SU-DHL-6 (cell line): ENCODE measurements around the gene CEP192.
A peak's percentile ranks its signal among the peaks of the same experiment; 100 is the strongest.
"Not testable (repeated sequence)": the region's sequence is repeated elsewhere in the genome, so short reads cannot be mapped to it uniquely, and the experiment has no call there.

ENCODE experiments used
- H2AFZ ChIP-seq: fragments of 200-600 bp; sonication (generic); 2 replicates; pipeline ENCODE4 v1.6.1; 2014; ENCODE audit warnings: low read depth, mild to moderate bottlenecking, moderate library complexity, mixed read lengths, antibody characterized with exemption, low read length; ENCODE audit not compliant: severe bottlenecking
- H3F3A ChIP-seq: fragments of 200-600 bp; shearing (Covaris generic); 2 replicates; pipeline ENCODE4 v1.6.0; 2016; ENCODE audit warnings: antibody characterized with exemption, mild to moderate bottlenecking; ENCODE audit not compliant: insufficient read depth
- H3K27ac ChIP-seq: fragments of 200-600 bp; sonication (generic); 2 replicates; pipeline ENCODE4 v1.5.1; 2016; ENCODE audit warnings: low read depth, mild to moderate bottlenecking, low read length, moderate library complexity, mixed read lengths
- H3K27me3 ChIP-seq: fragments of 200-600 bp; sonication (generic), shearing (Covaris generic); 2 replicates; pipeline ENCODE4 v1.6.0; 2014; ENCODE audit warnings: mild to moderate bottlenecking, low read length
- H3K36me3 ChIP-seq: fragments of 200-600 bp; sonication (generic); 2 replicates; pipeline ENCODE4 v1.6.1; 2014; ENCODE audit warnings: mild to moderate bottlenecking, low read length, mixed read lengths
- H3K4me2 ChIP-seq: fragments of 300-600, 200-600 bp; shearing (Covaris generic), sonication (generic); 2 replicates; pipeline ENCODE4 v1.6.0; 2014; ENCODE audit warnings: low read length, low read depth, mild to moderate bottlenecking; ENCODE audit not compliant: poor library complexity, severe bottlenecking
- H3K4me3 ChIP-seq: fragments of 200-600 bp; sonication (generic); 2 replicates; pipeline ENCODE4 v1.5.1; 2014; ENCODE audit warnings: antibody characterized with exemption, low read length, mild to moderate bottlenecking, mixed read lengths; ENCODE audit not compliant: insufficient read depth, poor library complexity, severe bottlenecking
- H3K79me2 ChIP-seq: fragments of 200-600 bp; sonication (generic); 2 replicates; pipeline ENCODE4 v1.6.1; 2014; ENCODE audit warnings: mild to moderate bottlenecking, low read length, moderate library complexity; ENCODE audit not compliant: insufficient read depth
- H3K9ac ChIP-seq: fragments of 200-600 bp; sonication (generic); 2 replicates; pipeline ENCODE4 v1.7.0; 2014; ENCODE audit warnings: mild to moderate bottlenecking, low read length
- H3K9me2 ChIP-seq: fragments of 200-600 bp; sonication (generic); replicated peaks from 2 replicates; pipeline ENCODE4 v1.6.1; 2014; ENCODE audit warnings: low read length; ENCODE audit not compliant: insufficient read depth
- H3K9me3 ChIP-seq: fragments of 200-600 bp; sonication (generic); 2 replicates; pipeline ENCODE4 v1.6.1; 2014; ENCODE audit warnings: low read length, mixed read lengths; ENCODE audit not compliant: insufficient read depth
- H4K20me1 ChIP-seq: fragments of 200-600 bp; sonication (generic); 2 replicates; pipeline ENCODE4 v1.6.1; 2014; ENCODE audit warnings: low read depth, mild to moderate bottlenecking, antibody characterized with exemption, low read length, moderate library complexity, mixed read lengths
- EZH2phosphoT487 ChIP-seq: fragments of 200-600 bp; sonication (generic), shearing (Covaris generic); conservative IDR thresholded peaks from 2 replicates; pipeline ENCODE4 v1.6.1; 2018; ENCODE audit warnings: mild to moderate bottlenecking, antibody characterized with exemption, low read length, moderate library complexity, mixed read lengths
- TF ChIP-seq, protein P1 (sequence below): fragments of 200-600 bp; sonication (generic); IDR thresholded peaks from one replicate; pipeline ENCODE4 v1.5.1; 2017; ENCODE audit warnings: antibody characterized with exemption, mild to moderate bottlenecking, low read length, moderate library complexity; ENCODE audit not compliant: insufficient read depth, poor library complexity, severe bottlenecking

CEP192 gene

DNA sequence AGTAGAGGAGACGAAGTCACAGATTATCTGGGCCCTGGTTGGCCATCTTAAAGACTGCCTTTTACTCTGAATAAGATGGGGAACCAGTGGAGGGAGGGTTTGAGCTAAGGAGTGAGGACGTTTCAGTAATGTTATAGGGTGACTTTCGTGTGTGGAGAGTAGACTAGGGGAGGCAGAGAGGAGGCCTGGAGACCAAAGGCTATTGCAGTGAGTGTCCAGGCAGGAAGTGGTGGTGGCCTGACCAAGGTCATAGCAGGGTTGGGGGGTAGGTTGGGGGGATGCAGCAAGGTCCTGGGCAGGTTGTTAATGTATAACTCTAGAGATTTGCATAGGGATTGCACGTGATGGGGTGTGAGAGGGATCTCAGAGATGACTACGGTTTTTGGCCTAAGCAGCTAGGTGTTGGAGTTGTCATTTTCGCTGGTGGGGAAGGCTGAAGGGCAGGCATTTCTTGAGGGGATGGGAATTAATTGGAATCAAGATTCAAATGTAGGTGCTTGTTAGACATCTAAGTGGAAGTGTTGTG, 4.9 kb downstream of the CEP192 start:
- peaks cover 9% of the 10 kb centered on the region; the same call in 1 of the 2 replicates for H3K36me3 ChIP-seq
- no peak overlapping the region for H2AFZ ChIP-seq
- no peaks in the 10 kb centered on the region for H3K27me3 ChIP-seq
- TF ChIP-seq, protein P1, sequence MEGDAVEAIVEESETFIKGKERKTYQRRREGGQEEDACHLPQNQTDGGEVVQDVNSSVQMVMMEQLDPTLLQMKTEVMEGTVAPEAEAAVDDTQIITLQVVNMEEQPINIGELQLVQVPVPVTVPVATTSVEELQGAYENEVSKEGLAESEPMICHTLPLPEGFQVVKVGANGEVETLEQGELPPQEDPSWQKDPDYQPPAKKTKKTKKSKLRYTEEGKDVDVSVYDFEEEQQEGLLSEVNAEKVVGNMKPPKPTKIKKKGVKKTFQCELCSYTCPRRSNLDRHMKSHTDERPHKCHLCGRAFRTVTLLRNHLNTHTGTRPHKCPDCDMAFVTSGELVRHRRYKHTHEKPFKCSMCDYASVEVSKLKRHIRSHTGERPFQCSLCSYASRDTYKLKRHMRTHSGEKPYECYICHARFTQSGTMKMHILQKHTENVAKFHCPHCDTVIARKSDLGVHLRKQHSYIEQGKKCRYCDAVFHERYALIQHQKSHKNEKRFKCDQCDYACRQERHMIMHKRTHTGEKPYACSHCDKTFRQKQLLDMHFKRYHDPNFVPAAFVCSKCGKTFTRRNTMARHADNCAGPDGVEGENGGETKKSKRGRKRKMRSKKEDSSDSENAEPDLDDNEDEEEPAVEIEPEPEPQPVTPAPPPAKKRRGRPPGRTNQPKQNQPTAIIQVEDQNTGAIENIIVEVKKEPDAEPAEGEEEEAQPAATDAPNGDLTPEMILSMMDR, result no peak
- no peak for TF ChIP-seq EZH2phosphoT487
- peaks cover 93% of the 10 kb centered on the region for H3K79me2 ChIP-seq
- H3F3A ChIP-seq, result no peaks in the 10 kb centered on the region
- H4K20me1 ChIP-seq, result peaks cover 30% of the 10 kb centered on the region
- no peak overlapping the region for H3K4me2 ChIP-seq
- no peak overlapping the region for H3K9ac ChIP-seq
- no peaks in the 10 kb centered on the region for H3K9me3 ChIP-seq
- no peak overlapping the region for H3K27ac ChIP-seq
- no peaks in the 10 kb centered on the region for H3K9me2 ChIP-seq
- H3K4me3 ChIP-seq, result no peak overlapping the region

DNA sequence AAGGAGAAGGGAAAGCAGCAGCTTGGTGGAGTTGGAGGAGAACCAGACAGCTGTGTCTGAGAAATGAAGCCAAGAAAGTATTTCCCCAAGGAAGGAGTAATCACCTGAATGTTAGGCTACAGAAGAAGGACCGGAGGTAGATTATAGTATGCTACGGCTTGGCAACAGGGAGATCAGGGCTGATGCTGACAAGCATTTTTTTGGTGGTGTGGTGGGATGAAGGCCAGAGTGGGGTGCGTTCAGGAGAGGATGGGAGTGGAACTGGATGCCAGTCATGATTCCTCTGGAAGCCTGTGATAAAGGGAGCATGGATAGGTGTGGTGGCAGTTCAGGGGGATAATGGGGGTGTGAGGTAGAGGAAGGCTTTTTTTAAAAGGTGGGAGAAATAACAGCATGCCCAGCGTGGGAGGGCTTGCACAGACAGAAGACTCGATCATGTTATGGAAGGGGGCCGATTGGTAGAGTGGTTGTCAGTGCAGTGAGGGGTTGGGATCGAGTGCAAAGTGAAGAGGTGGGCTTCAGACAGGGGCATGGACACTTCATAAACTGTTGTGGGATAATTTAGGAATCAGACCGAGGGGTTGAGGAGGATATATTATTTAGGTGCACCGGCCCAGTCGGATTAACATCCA, 5.6 kb downstream of the CEP192 start:
- Histone ChIP-seq H3K27ac (no peak overlapping the region), H3K9ac (no peak overlapping the region), H3K27me3 (no peaks in the 10 kb centered on the region), H3K79me2 (peaks cover 93% of the 10 kb centered on the region), H2AFZ (no peak overlapping the region), H3K9me2 (no peaks in the 10 kb centered on the region), H3K36me3 (peaks cover 14% of the 10 kb centered on the region; the same call in 1 of the 2 replicates), H3K4me3 (no peak overlapping the region), H3K4me2 (no peak overlapping the region), H3F3A (no peaks in the 10 kb centered on the region), H3K9me3 (no peaks in the 10 kb centered on the region), H4K20me1 (peaks cover 30% of the 10 kb centered on the region)
- TF ChIP-seq, protein P1, result no peak

DNA sequence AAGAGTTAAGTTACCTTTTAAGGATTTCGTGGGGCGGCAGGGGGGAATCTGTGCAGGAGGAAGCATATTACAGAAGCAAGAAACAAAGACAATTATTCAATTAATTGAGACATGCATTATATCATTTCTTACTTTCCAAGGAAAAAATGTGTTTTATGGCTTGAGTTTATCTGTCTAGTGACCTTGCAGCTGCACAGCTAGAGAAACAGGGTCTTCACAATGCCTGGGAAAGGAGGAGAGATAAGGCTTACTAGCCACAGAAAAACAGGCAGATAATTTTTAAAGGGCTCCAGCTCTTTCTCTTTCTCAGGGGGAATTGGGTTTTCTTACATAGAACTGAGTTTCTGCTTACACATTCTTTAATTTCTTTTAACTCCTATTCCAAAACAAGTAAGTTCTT, 6.2 kb downstream of the CEP192 start:
- H3F3A ChIP-seq, H3K27me3 ChIP-seq, H3K4me3 ChIP-seq, H3K9me3 ChIP-seq, H2AFZ ChIP-seq, H3K27ac ChIP-seq, H3K9me2 ChIP-seq, H3K9ac ChIP-seq, H3K4me2 ChIP-seq: not testable (repeated sequence)
- Histone ChIP-seq H4K20me1 (peaks cover 30% of the 10 kb centered on the region), H3K79me2 (peaks cover 87% of the 10 kb centered on the region), H3K36me3 (peaks cover 19% of the 10 kb centered on the region; the same call in 1 of the 2 replicates)

DNA sequence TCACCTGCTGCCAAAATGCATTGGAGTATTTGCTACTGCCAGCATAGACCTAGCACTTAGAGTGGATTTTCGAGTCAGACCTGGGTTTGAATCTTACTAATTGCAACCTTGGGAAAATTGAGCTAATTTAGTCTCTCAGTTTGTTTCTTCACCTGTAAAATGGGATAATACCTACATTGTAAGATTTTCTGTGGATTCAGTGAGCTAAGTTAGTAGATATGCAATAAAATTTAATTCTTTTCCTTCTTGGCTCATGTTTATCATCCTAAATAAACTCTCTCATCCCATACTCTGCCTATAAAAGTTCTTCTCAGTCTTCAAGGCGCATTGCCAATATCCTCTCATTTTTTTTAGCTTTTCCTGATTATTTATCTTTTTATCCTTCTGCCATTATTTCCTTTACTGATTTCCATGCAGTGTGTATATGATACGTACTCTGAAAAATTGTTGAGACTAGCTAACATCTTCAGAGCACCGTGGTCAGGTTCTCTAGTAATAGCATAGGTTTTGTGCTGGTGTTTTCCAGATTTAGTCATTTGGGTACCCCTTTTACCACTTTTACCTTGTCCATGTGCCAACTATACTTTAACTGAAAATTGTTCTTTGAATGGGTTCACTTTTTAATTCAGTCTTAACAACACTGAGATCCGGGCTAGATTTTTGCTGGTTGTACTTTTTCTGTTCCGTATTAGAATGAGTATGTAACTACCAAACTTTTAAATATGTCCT, 7.3 kb downstream of the CEP192 start:
- Histone ChIP-seq H4K20me1 (peaks cover 20% of the 10 kb centered on the region), H3F3A (no peaks in the 10 kb centered on the region), H3K36me3 (peaks cover 26% of the 10 kb centered on the region; the same call in 1 of the 2 replicates), H3K9ac (no peak overlapping the region), H3K27ac (no peak overlapping the region), H3K27me3 (no peaks in the 10 kb centered on the region), H2AFZ (no peak overlapping the region), H3K9me2 (no peaks in the 10 kb centered on the region), H3K4me2 (peak overlapping the region; percentile 14), H3K9me3 (no peaks in the 10 kb centered on the region), H3K4me3 (no peak overlapping the region), H3K79me2 (peaks cover 80% of the 10 kb centered on the region)
- TF ChIP-seq, protein P1, result no peak
- no peak for TF ChIP-seq EZH2phosphoT487
